MM.1S (cell line): ENCODE results near the gene PADI2.

Source experiments
- DNase-seq: peaks from one replicate; pipeline ENCODE4 v3.0.0-alpha.2; 2015
- H2AFZ ChIP-seq: fragments of 300-600 bp; sonication (generic); 2 replicates; pipeline ENCODE4 v1.6.0; 2016; ENCODE audit warnings: antibody characterized with exemption, low read length
- H3F3A ChIP-seq: fragments of 300-600 bp; sonication (generic); 2 replicates; pipeline ENCODE4 v1.6.1; 2016; ENCODE audit warnings: mild to moderate bottlenecking, antibody characterized with exemption, low read length, moderate library complexity, mixed read lengths; ENCODE audit not compliant: insufficient read depth
- H3K27ac ChIP-seq: fragments of 300-600 bp; sonication (generic); 2 replicates; pipeline ENCODE4 v1.5.1; 2016; ENCODE audit warnings: mild to moderate bottlenecking, low read length
- H3K27me3 ChIP-seq: fragments of 300-600 bp; sonication (generic); replicated peaks from 2 replicates; pipeline ENCODE4 v1.6.0; 2016; ENCODE audit warnings: low read length; ENCODE audit not compliant: insufficient read depth
- H3K36me3 ChIP-seq: fragments of 300-600 bp; sonication (generic); replicated peaks from 2 replicates; pipeline ENCODE4 v1.6.1; 2016; ENCODE audit warnings: mild to moderate bottlenecking, low read length, mixed read lengths; ENCODE audit not compliant: insufficient read depth
- H3K4me1 ChIP-seq: fragments of 300-600 bp; sonication (generic); 2 replicates; pipeline ENCODE4 v1.6.1; 2016; ENCODE audit warnings: low read length, mixed read lengths
- H3K4me2 ChIP-seq: fragments of 300-600 bp; sonication (generic); 2 replicates; pipeline ENCODE4 v1.6.0; 2016; ENCODE audit warnings: low read depth, low read length
- H3K4me3 ChIP-seq: fragments of 300-600 bp; sonication (generic); 2 replicates; pipeline ENCODE4 v1.5.1; 2016; ENCODE audit warnings: low read length, mixed read lengths
- H3K79me2 ChIP-seq: fragments of 300-600 bp; sonication (generic); 2 replicates; pipeline ENCODE4 v1.6.1; 2016; ENCODE audit warnings: mixed run types, low read length, mixed read lengths
- H3K9ac ChIP-seq: fragments of 300-600 bp; sonication (generic); 2 replicates; pipeline ENCODE4 v1.6.1; 2016; ENCODE audit warnings: low read length, mixed read lengths
- H3K9me2 ChIP-seq: fragments of 300-600 bp; sonication (generic); replicated peaks from 2 replicates; pipeline ENCODE4 v1.6.1; 2016; ENCODE audit warnings: mild to moderate bottlenecking, low read length, mixed read lengths; ENCODE audit not compliant: insufficient read depth
- H3K9me3 ChIP-seq: fragments of 300-600 bp; sonication (generic); replicated peaks from 2 replicates; pipeline ENCODE4 v1.6.1; 2016; ENCODE audit warnings: mild to moderate bottlenecking, low read length, mixed read lengths; ENCODE audit not compliant: insufficient read depth
- H4K20me1 ChIP-seq: fragments of 300-600 bp; sonication (generic); 2 replicates; pipeline ENCODE4 v1.6.1; 2016; ENCODE audit warnings: mild to moderate bottlenecking, low read length, moderate library complexity, mixed read lengths; ENCODE audit not compliant: insufficient read depth
- EZH2 ChIP-seq: fragments of 300-600 bp; sonication (generic); optimal IDR thresholded peaks from 2 replicates; pipeline ENCODE3; 2017; ENCODE audit warnings: low read depth, mild to moderate bottlenecking, antibody characterized with exemption, low read length, mixed read lengths
- EZH2phosphoT487 ChIP-seq: fragments of 300-600 bp; sonication (generic); IDR thresholded peaks from 2 replicates; pipeline ENCODE4 v1.6.1; 2018; ENCODE audit warnings: antibody characterized with exemption, low read length
- TF ChIP-seq, protein P1 (sequence below): fragments of 300-600 bp; sonication (generic); IDR thresholded peaks from 2 replicates; pipeline ENCODE4 v1.5.1; 2016; ENCODE audit warnings: antibody characterized with exemption, low read length, mixed read lengths

Gene PADI2

DNA sequence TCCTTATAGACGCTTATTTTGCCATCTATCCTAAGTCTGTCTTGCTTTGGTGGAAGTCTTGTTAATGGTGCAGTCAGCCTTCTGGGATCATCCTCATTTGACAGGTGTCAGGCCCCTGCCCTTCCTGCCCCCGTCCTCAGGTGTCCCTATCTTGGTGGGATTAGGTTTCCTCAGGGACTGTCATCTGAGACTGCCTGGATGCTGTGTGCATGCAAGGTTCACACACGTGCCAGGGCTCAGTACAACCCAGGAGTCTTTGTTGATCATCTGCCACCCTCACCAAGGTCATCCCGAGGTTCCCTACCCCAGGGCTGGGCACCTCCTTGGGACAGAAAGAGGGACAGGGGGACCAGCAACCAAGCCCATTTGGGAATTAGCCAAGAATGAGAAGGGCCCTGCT lies 18.0 kb downstream of the PADI2 start:
- H3K9me3 ChIP-seq: no peaks in the 10 kb centered on the region
- no peaks in the 10 kb centered on the region for H3K4me1 ChIP-seq
- no peaks in the 10 kb centered on the region for H3K9me2 ChIP-seq
- H3K79me2 ChIP-seq: no peaks in the 10 kb centered on the region
- peaks cover 100% of the 10 kb centered on the region for H3K27me3 ChIP-seq
- H3K9ac ChIP-seq: no peak overlapping the region
- no peak overlapping the region for H2AFZ ChIP-seq
- no peaks in the 10 kb centered on the region for H4K20me1 ChIP-seq
- no peak overlapping the region for H3K4me3 ChIP-seq
- no peak overlapping the region for H3K27ac ChIP-seq
- H3F3A ChIP-seq: no peaks in the 10 kb centered on the region
- TF ChIP-seq EZH2: no peak
- TF ChIP-seq, protein P1, sequence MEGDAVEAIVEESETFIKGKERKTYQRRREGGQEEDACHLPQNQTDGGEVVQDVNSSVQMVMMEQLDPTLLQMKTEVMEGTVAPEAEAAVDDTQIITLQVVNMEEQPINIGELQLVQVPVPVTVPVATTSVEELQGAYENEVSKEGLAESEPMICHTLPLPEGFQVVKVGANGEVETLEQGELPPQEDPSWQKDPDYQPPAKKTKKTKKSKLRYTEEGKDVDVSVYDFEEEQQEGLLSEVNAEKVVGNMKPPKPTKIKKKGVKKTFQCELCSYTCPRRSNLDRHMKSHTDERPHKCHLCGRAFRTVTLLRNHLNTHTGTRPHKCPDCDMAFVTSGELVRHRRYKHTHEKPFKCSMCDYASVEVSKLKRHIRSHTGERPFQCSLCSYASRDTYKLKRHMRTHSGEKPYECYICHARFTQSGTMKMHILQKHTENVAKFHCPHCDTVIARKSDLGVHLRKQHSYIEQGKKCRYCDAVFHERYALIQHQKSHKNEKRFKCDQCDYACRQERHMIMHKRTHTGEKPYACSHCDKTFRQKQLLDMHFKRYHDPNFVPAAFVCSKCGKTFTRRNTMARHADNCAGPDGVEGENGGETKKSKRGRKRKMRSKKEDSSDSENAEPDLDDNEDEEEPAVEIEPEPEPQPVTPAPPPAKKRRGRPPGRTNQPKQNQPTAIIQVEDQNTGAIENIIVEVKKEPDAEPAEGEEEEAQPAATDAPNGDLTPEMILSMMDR: no peak
- TF ChIP-seq EZH2phosphoT487: no peak
- no peak overlapping the region for H3K4me2 ChIP-seq
- no peak for DNase-seq
- no peaks in the 10 kb centered on the region for H3K36me3 ChIP-seq

DNA sequence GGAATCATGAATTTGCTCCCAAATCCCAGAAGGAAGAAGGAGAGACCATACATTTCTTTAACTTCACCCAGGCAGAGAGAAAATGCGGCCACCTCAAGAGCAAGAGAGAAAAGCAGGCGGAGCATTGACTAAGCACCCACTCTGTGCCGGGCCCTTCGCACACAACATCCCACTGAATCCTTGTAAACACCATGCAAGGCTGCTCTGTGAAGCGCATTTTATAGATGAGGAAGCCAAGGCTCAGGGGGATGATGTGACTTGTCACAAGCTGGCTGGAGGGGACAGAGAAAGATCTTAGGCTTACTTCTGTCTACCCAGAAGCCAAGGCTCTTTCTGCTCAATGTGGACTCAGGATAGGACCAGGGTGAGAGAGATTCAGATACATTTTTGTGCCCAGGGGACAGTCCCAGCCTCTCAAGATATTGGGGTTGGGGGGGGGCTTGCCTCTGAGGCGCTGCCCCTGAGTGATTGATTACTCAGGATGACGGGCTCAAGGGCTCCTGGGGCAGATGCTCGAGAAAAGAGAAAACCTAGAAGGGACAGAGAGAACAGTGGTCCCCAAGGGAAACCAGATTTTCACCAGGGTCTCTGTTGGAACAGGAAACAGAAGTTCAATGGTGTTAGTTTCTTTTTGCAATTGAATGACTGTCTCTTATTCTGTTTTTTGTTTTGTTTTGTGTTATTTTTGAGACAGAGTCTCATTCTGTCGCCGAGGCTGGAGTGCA lies 19.5 kb downstream of the PADI2 start:
- no peaks in the 10 kb centered on the region for H3K4me1 ChIP-seq
- no peak overlapping the region for H2AFZ ChIP-seq
- no peaks in the 10 kb centered on the region for H4K20me1 ChIP-seq
- H3F3A ChIP-seq: no peaks in the 10 kb centered on the region
- H3K9ac ChIP-seq: no peak overlapping the region
- no peak overlapping the region for H3K4me3 ChIP-seq
- no peak overlapping the region for H3K27ac ChIP-seq
- TF ChIP-seq EZH2phosphoT487: 0 out of 2 replicates have a peak, but pooled peaks have one; percentile 27
- TF ChIP-seq, protein P1: no peak
- H3K36me3 ChIP-seq: no peaks in the 10 kb centered on the region
- no peaks in the 10 kb centered on the region for H3K9me2 ChIP-seq
- DNase-seq: no peak
- H3K4me2 ChIP-seq: no peak overlapping the region
- peaks cover 100% of the 10 kb centered on the region for H3K27me3 ChIP-seq
- H3K9me3 ChIP-seq: no peaks in the 10 kb centered on the region
- H3K79me2 ChIP-seq: no peaks in the 10 kb centered on the region

DNA sequence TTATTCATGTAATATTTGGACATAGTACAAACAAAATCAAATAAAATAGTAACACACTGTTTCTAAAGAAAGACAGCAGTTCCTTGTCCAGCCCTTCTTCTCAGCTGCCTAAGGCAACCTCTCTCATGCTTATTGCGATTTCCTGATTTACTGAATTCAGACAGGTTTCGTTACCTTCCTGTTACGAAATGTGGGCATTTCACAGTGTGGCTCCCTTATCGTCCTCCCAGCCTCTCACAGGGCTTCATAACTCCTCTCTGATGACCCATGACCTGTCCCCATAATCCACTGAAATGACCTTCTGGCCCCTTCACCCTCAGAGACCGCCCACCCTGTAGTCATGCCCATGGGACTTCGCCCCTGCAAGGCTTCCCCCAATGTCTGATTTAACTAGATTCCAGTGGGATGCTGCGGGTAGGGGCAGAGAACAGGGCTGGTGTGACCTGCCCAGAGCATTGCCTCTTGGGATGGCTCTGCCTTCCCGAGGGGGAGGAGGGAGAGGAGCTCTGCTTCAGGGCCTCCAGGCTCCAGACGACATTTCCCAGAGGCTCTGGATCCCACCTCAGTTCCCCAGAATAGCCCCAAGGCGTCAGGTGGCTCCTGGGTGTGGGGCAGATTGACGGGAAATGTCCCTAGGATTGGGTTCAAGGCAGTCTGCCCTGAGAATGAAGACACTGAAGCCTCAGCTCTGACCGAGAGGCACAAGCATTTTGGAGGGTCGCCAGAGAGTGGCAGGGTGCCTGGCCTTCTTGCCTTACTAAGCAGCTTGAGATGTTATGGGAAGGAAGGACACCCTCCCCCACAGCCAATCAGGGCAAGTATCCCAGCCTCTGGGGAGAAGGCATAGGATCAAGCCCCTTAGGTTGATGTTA lies 20.6 kb downstream of the PADI2 start:
- H4K20me1 ChIP-seq: no peaks in the 10 kb centered on the region
- H3F3A ChIP-seq: no peaks in the 10 kb centered on the region
- no peak overlapping the region for H2AFZ ChIP-seq
- no peaks in the 10 kb centered on the region for H3K4me1 ChIP-seq
- peaks cover 100% of the 10 kb centered on the region for H3K27me3 ChIP-seq
- TF ChIP-seq, protein P1: no peak
- TF ChIP-seq EZH2 (no peak), EZH2phosphoT487 (no peak)
- H3K9me3 ChIP-seq: no peaks in the 10 kb centered on the region
- H3K9ac ChIP-seq: no peak overlapping the region
- no peaks in the 10 kb centered on the region for H3K36me3 ChIP-seq
- H3K9me2 ChIP-seq: no peaks in the 10 kb centered on the region
- no peak overlapping the region for H3K4me3 ChIP-seq
- no peak overlapping the region for H3K4me2 ChIP-seq
- H3K27ac ChIP-seq: no peak overlapping the region
- DNase-seq: no peak
- no peaks in the 10 kb centered on the region for H3K79me2 ChIP-seq
